ENCODE results near the gene DLG2.

Gene DLG2

GRCh38 chr11:84884836-84885235, 742.3 kb downstream of the DLG2 start:
- CTCF ChIA-PET = no interaction called here
- POLR2A ChIA-PET (ENCODE audit: low non-redundant PET) = no interaction called here
- DNase-seq (ENCODE audit: low spot score) = no peak
- no peak for TF ChIP-seq CTCF (conservative IDR thresholded peaks at IDR 0.05; ENCODE audit: low read depth)
- H3K27ac ChIP-seq = no peak overlapping the region

GRCh38 chr11:84882056-84882455, 745.1 kb downstream of the DLG2 start:
- TF ChIP-seq CTCF (conservative IDR thresholded peaks at IDR 0.05; ENCODE audit: low read depth) = no peak
- DNase-seq (ENCODE audit: low spot score) = no peak
- H3K27ac ChIP-seq = no peak overlapping the region
- ChIA-PET POLR2A (ENCODE audit: low non-redundant PET) (no interaction called here), CTCF (no interaction called here)

GRCh38 chr11:84871116-84871515, 756.0 kb downstream of the DLG2 start:
- DNase-seq (ENCODE audit: low spot score) = no peak
- CTCF ChIA-PET = no interaction called here
- POLR2A ChIA-PET (ENCODE audit: low non-redundant PET) = no interaction called here
- H3K27ac ChIP-seq = no peak overlapping the region
- no peak for TF ChIP-seq CTCF (conservative IDR thresholded peaks at IDR 0.05; ENCODE audit: low read depth)

GRCh38 chr11:84870486-84870885, 756.7 kb downstream of the DLG2 start:
- TF ChIP-seq CTCF (conservative IDR thresholded peaks at IDR 0.05; ENCODE audit: low read depth) = no peak
- CTCF ChIA-PET = no interaction called here
- POLR2A ChIA-PET (ENCODE audit: low non-redundant PET) = no interaction called here
- no peak overlapping the region for H3K27ac ChIP-seq
- DNase-seq (ENCODE audit: low spot score) = no peak

- TF ChIP-seq CTCF (conservative IDR thresholded peaks at IDR 0.05; ENCODE audit: low read depth) = no peak
- no peak for DNase-seq (ENCODE audit: low spot score)
- CTCF ChIA-PET = no interaction called here
- H3K27ac ChIP-seq = no peak overlapping the region
- POLR2A ChIA-PET (ENCODE audit: low non-redundant PET) = no interaction called here
Observed at GRCh38 chr11:84866922-84867321, 760.2 kb downstream of the DLG2 start.

- CTCF ChIA-PET = interaction anchor here (0.7 kb wide), 1 partner anchor 315 kb away, joined by 3 read pairs; no protein-coding TSS in a partner anchor
- TF ChIP-seq CTCF (conservative IDR thresholded peaks at IDR 0.05; ENCODE audit: low read depth) = no peak
- DNase-seq (ENCODE audit: low spot score) = no peak
- no peak overlapping the region for H3K27ac ChIP-seq
- POLR2A ChIA-PET (ENCODE audit: low non-redundant PET) = no interaction called here
Observed at GRCh38 chr11:84865791-84866535, 761.2 kb downstream of the DLG2 start.
